DND-41 (cell line): Measurements from ENCODE around the gene SHISA2.

Experiments
- CTCF ChIP-seq: IDR thresholded peaks from 2 replicates; pipeline ENCODE4 v1.5.1; 2012; ENCODE audit warnings: borderline replicate concordance, low read length, moderate library complexity, mild to moderate bottlenecking; ENCODE audit not compliant: poor library complexity, severe bottlenecking; ENCODE audit errors: extremely low read depth
- EZH2 ChIP-seq: IDR thresholded peaks from 3 replicates; pipeline ENCODE4 v1.6.1; 2012; ENCODE audit warnings: borderline replicate concordance, low read depth, mild to moderate bottlenecking, moderate library complexity, low read length, inconsistent platforms; ENCODE audit not compliant: severe bottlenecking

DNA sequence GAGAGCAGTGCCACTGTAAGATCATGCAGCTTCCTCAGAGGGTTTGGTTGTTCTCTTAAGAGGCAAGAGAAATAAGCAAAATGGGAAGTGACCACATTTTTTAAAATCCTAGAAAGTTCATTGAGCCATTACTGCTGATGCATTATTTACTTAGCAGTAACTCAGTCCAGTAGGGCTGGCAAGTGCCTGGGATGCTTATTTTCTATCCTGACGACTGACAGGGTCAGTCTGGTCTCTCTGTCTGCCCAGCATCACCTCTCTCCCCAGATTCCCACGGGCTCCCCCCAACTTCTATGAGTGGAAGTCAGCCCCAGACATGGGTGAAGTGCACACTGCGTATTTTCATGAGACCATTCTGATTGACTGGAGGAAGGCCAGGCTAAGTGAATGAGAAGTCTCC lies 10.4 kb downstream of the SHISA2 start:
- TF ChIP-seq CTCF (no peak), EZH2 (no peak)
